H1 (cell line): Measurements from ENCODE around the gene SMG7. TPM values are rescaled to one million over a fixed set of nuclear protein-coding genes. Genes with fewer than 3 reads are reported as not detected.

Source experiments
- CTCF ChIA-PET: fragments of 300-600 bp; sonication (Branson Sonifier 250); formaldehyde crosslinking; loops from one replicate; lab custom pipeline; 2021; ENCODE audit not compliant: partially characterized antibody; lab: Charles Lee
- POLR2A ChIA-PET: fragments of 300-600 bp; sonication (Branson Sonifier 250); formaldehyde crosslinking; loops from one replicate; lab custom pipeline; 2021; ENCODE audit warnings: inconsistent platforms; ENCODE audit not compliant: partially characterized antibody; lab: Charles Lee
- DNase-seq, 2 experiments: peaks; one replicate each; pipeline versions ENCODE4 v3.0.0 to v3.0.0-alpha.2; 2010 to 2022; ENCODE audit warnings: low spot score in 2 of 2, low read depth in 1 of 2, mixed read lengths in 1 of 2
- FAIRE-seq: peaks from 2 replicates; lab custom pipeline; 2011; peaks lifted over from hg19 to GRCh38; lab: Jason Lieb, UNC
- H2AFZ ChIP-seq: 2 replicates; pipeline ENCODE4 v1.8.1; 2012; ENCODE audit warnings: low read length, inconsistent platforms
- H2AK5ac ChIP-seq: 2 replicates; pipeline ENCODE4 v1.6.1; 2013; ENCODE audit warnings: low read depth, low read length
- H2BK120ac ChIP-seq: replicated peaks from 2 replicates; pipeline ENCODE3; 2013; ENCODE audit warnings: low read depth, low read length, inconsistent platforms
- H2BK12ac ChIP-seq: 2 replicates; pipeline ENCODE4 v1.6.1; 2013; ENCODE audit warnings: low read depth, low read length
- H2BK15ac ChIP-seq: 2 replicates; pipeline ENCODE4 v1.6.1; 2013; ENCODE audit warnings: low read length
- H2BK20ac ChIP-seq: 2 replicates; pipeline ENCODE4 v1.6.1; 2013; ENCODE audit warnings: low read length
- H2BK5ac ChIP-seq: 2 replicates; pipeline ENCODE4 v1.6.1; 2013; ENCODE audit warnings: low read depth, low read length
- H3K14ac ChIP-seq: 2 replicates; pipeline ENCODE4 v1.6.1; 2013; ENCODE audit warnings: inconsistent platforms; ENCODE audit not compliant: insufficient read length
- H3K18ac ChIP-seq: 2 replicates; pipeline ENCODE4 v1.6.1; 2013; ENCODE audit warnings: low read length; ENCODE audit errors: extremely low read depth
- H3K23ac ChIP-seq: 2 replicates; pipeline ENCODE4 v1.6.1; 2013; ENCODE audit warnings: inconsistent platforms; ENCODE audit not compliant: insufficient read length
- H3K23me2 ChIP-seq: 2 replicates; pipeline ENCODE4 v1.6.1; 2013; ENCODE audit warnings: low read depth, low read length
- H3K27ac ChIP-seq: 2 replicates; pipeline ENCODE4 v1.6.1; 2011; ENCODE audit warnings: low read depth, low read length, inconsistent platforms
- H3K27me3 ChIP-seq, 4 experiments: replicated peaks in 1 of 4; 1 replicate in 1 of 4; 2 replicates in 3 of 4; pipeline versions ENCODE4 v1.6.1 to v1.8.1; 2011 to 2013; ENCODE audit warnings: low read length in 3 of 4, mild to moderate bottlenecking in 3 of 4, inconsistent platforms in 2 of 4, mixed read lengths in 2 of 4, moderate library complexity in 1 of 4; ENCODE audit not compliant: control insufficient read depth in 3 of 4, insufficient read depth in 3 of 4; ENCODE audit errors: extremely low read depth in 1 of 4
- H3K36me3 ChIP-seq, 4 experiments: 2 replicates each; pipeline versions ENCODE4 v1.6.1 to v1.8.1; 2011 to 2013; ENCODE audit warnings: mild to moderate bottlenecking in 4 of 4, low read length in 3 of 4, moderate library complexity in 2 of 4, control low read depth in 1 of 4, inconsistent platforms in 1 of 4; ENCODE audit not compliant: insufficient read depth in 4 of 4, control insufficient read depth in 2 of 4
- H3K4ac ChIP-seq: replicated peaks from 2 replicates; pipeline ENCODE3; 2013; ENCODE audit warnings: low read length, low read depth, mixed read lengths, inconsistent platforms; ENCODE audit not compliant: insufficient read length
- H3K4me1 ChIP-seq, 4 experiments: replicated peaks in 1 of 4; 1 replicate in 1 of 4; 2 replicates in 3 of 4; pipeline versions ENCODE4 v1.6.1 to v1.8.1; 2011 to 2013; ENCODE audit warnings: low read length in 3 of 4, inconsistent platforms in 2 of 4, mixed read lengths in 1 of 4; ENCODE audit not compliant: insufficient read depth in 4 of 4, control insufficient read depth in 3 of 4
- H3K4me2 ChIP-seq, 2 experiments: 2 replicates each; pipeline versions ENCODE4 v1.6.1 to v1.8.1; 2011 to 2013; ENCODE audit warnings: low read depth in 2 of 2, low read length in 2 of 2, control low read depth in 1 of 2, inconsistent platforms in 1 of 2, mild to moderate bottlenecking in 1 of 2; ENCODE audit not compliant: insufficient read depth in 1 of 2
- H3K4me3 ChIP-seq, 4 experiments: fragments of 200-600, 300-600 bp in 1 of 4; sonication (generic), shearing (Covaris generic), sonication (Bioruptor Twin) in 1 of 4; 2 replicates each; pipeline versions ENCODE4 v1.5.1 to v1.8.1; 2011 to 2016; ENCODE audit warnings: low read length in 4 of 4, low read depth in 3 of 4, control low read depth in 2 of 4, inconsistent platforms in 2 of 4, mild to moderate bottlenecking in 2 of 4, mixed read lengths in 1 of 4, moderate library complexity in 1 of 4; ENCODE audit not compliant: insufficient read depth in 2 of 4; ENCODE audit errors: extremely low read depth in 1 of 4
- H3K56ac ChIP-seq: replicated peaks from 2 replicates; pipeline ENCODE3; 2013; ENCODE audit warnings: low read depth, mild to moderate bottlenecking, mixed read lengths, low read length, inconsistent platforms; ENCODE audit not compliant: insufficient read length
- H3K79me1 ChIP-seq: 2 replicates; pipeline ENCODE4 v1.6.1; 2013; ENCODE audit warnings: low read depth, low read length, control low read depth
- H3K79me2 ChIP-seq, 2 experiments: 2 replicates each; pipeline versions ENCODE4 v1.6.1 to v1.8.1; 2012 to 2013; ENCODE audit warnings: low read length in 2 of 2, mild to moderate bottlenecking in 2 of 2, inconsistent platforms in 1 of 2; ENCODE audit not compliant: insufficient read depth in 2 of 2, control insufficient read depth in 1 of 2
- H3K9ac ChIP-seq, 4 experiments: replicated peaks in 1 of 4; 1 replicate in 1 of 4; 2 replicates in 3 of 4; pipeline versions ENCODE4 v1.6.1 to v1.8.1; 2011 to 2013; ENCODE audit warnings: low read depth in 3 of 4, low read length in 3 of 4, control low read depth in 2 of 4, mild to moderate bottlenecking in 2 of 4, moderate library complexity in 2 of 4, inconsistent platforms in 1 of 4; ENCODE audit errors: extremely low read depth in 1 of 4
- H3K9me3 ChIP-seq, 2 experiments: 2 replicates each; pipeline versions ENCODE4 v1.6.1 to v1.8.1; 2012 to 2013; ENCODE audit warnings: mild to moderate bottlenecking in 2 of 2, moderate library complexity in 2 of 2, control low read depth in 1 of 2, inconsistent platforms in 1 of 2, low read depth in 1 of 2, low read length in 1 of 2, mixed read lengths in 1 of 2; ENCODE audit not compliant: insufficient read depth in 2 of 2
- H4K20me1 ChIP-seq, 2 experiments: replicated peaks in 1 of 2; 2 replicates each; pipeline versions ENCODE3 to v1.8.1; 2011 to 2013; ENCODE audit warnings: inconsistent platforms in 2 of 2, low read length in 2 of 2, mild to moderate bottlenecking in 1 of 2; ENCODE audit not compliant: insufficient read depth in 2 of 2, control insufficient read depth in 1 of 2
- H4K5ac ChIP-seq: 2 replicates; pipeline ENCODE4 v1.6.1; 2013; ENCODE audit warnings: low read length, low read depth, mixed read lengths, inconsistent platforms; ENCODE audit not compliant: insufficient read length
- H4K8ac ChIP-seq: 2 replicates; pipeline ENCODE4 v1.8.0; 2013; ENCODE audit warnings: mild to moderate bottlenecking, moderate library complexity, low read length, inconsistent platforms; ENCODE audit not compliant: insufficient read depth; ENCODE audit errors: extremely low read depth
- H4K91ac ChIP-seq: replicated peaks from 2 replicates; pipeline ENCODE3; 2013; ENCODE audit warnings: low read length, mixed read lengths, inconsistent platforms; ENCODE audit not compliant: insufficient read length
- BRCA1 ChIP-seq: IDR thresholded peaks from 2 replicates; pipeline ENCODE4 v1.6.1; 2012; ENCODE audit warnings: low read depth, low read length, improper control_type of control experiment
- KDM4A ChIP-seq: IDR thresholded peaks from one replicate; pipeline ENCODE4 v1.7.1; 2012; ENCODE audit warnings: low read depth, mild to moderate bottlenecking, moderate library complexity, low read length, inconsistent platforms; ENCODE audit not compliant: severe bottlenecking
- RXRA ChIP-seq: IDR thresholded peaks from 2 replicates; pipeline ENCODE4 v1.6.1; 2011; ENCODE audit warnings: low read depth, mild to moderate bottlenecking, low read length, moderate library complexity; ENCODE audit not compliant: insufficient read depth
- SIN3A ChIP-seq, 2 experiments: IDR thresholded peaks in 1 of 2; conservative IDR thresholded peaks in 1 of 2; 2 replicates each; pipeline ENCODE4 v1.6.1; 2011 to 2012; ENCODE audit warnings: low read length in 2 of 2, improper control_type of control experiment in 1 of 2, low read depth in 1 of 2, mild to moderate bottlenecking in 1 of 2
- WGBS, 2 experiments: shearing (Covaris generic) in 1 of 2; methylation state at CpG; one replicate each; pipeline versions ENCODE4 v1.1.6 to v1.1.7; 2013 to 2015; ENCODE audit warnings: low lambda C conversion rate in 2 of 2, mixed read lengths in 2 of 2, inconsistent platforms in 1 of 2, low coverage in 1 of 2, missing lambda C conversion rate in 1 of 2; ENCODE audit not compliant: insufficient replicate concordance in 2 of 2, insufficient coverage in 1 of 2, insufficient read length in 1 of 2; ENCODE audit errors: extremely low coverage in 1 of 2, missing lambda C conversion rate in 1 of 2; 5-methylcytosine and 5-hydroxymethylcytosine counted together
- polyA plus RNA-seq, 7 experiments: library from polyadenylated mRNA; depleted of rRNA in 3 of 7; stranded (reverse) in 5 of 7; unstranded in 2 of 7; fragments of >200 nt in 5 of 7; fragments of 200-250 nt in 2 of 7; gene quantifications; 1 replicate in 5 of 7; 2 replicates in 1 of 7; 4 replicates in 1 of 7; pipeline versions ENCODE4 v1.2.1 to v1.2.3, GENCODE V29; 2011 to 2013; ENCODE audit warnings: missing spikeins in 2 of 7, mixed read lengths in 2 of 7
- total RNA-seq: library from RNA; stranded (reverse); fragmentation: NEBNext Ultra II Directional; extraction: Animal tissue kit (Norgen Biotek cat#: 25700); gene quantifications from 2 replicates; pipeline ENCODE4 v1.2.1, GENCODE V29; 2021

The SMG7 gene
- total and polyA plus RNA-seq, 2 of the 8 experiments (the other 6 are each of a cell fraction or from before 2014, with no cell fraction given) = 39.3 to 65.6 TPM

GRCh38 chr1:183520379-183520778, 48.1 kb downstream of the SMG7 start:
- H2AK5ac ChIP-seq = no peak overlapping the region
- peaks cover 0 to 46% (median 8%) of the 10 kb centered on the region in 4 experiments; a peak in 5 of 8 replicates for H3K36me3 ChIP-seq
- no peak overlapping the region for H4K5ac ChIP-seq
- no peak overlapping the region for H2BK120ac ChIP-seq
- H3K79me2 ChIP-seq = no peaks in the 10 kb centered on the region
- no peak overlapping the region for H3K27ac ChIP-seq
- H3K9ac ChIP-seq = no peak overlapping the region
- H2BK12ac ChIP-seq = no peak overlapping the region
- no peak overlapping the region for H3K4me2 ChIP-seq
- WGBS, 2 experiments = 86% methylated on average over 1 of the region's 1 CpG; no CpG with 5 or more reads in 1 of the 2 experiments
- no peak overlapping the region for H4K8ac ChIP-seq
- H3K23ac ChIP-seq = no peak overlapping the region
- no peaks in the 10 kb centered on the region for H3K27me3 ChIP-seq
- H3K4ac ChIP-seq = no peak overlapping the region
- H2AFZ ChIP-seq = no peak overlapping the region
- no peaks in the 10 kb centered on the region for H3K79me1 ChIP-seq
- H3K23me2 ChIP-seq = no peaks in the 10 kb centered on the region
- H4K20me1 ChIP-seq = no peaks in the 10 kb centered on the region
- FAIRE-seq (no peak), DNase-seq (no peak)
- H3K14ac ChIP-seq = no peak overlapping the region
- no peaks in the 10 kb centered on the region for H3K4me1 ChIP-seq
- ChIA-PET POLR2A (interaction anchor here (0.6 kb wide), 1 partner anchor 11 kb away, joined by 3 read pairs; no protein-coding TSS in a partner anchor), CTCF (no interaction called here)
- no peak overlapping the region for H3K56ac ChIP-seq
- TF ChIP-seq BRCA1 = no peak
- TF ChIP-seq SIN3A (conservative IDR thresholded peaks at IDR 0.05 in 1 of 2, IDR thresholded peaks at IDR 0.05 in 1 of 2; ENCODE audit: low read depth in 1 of 2, low read length in 2 of 2) = no peak
- no peak for TF ChIP-seq RXRA
- no peak for TF ChIP-seq KDM4A
- no peaks in the 10 kb centered on the region for H3K9me3 ChIP-seq
- no peak overlapping the region for H2BK15ac ChIP-seq
- H3K18ac ChIP-seq = no peak overlapping the region
- no peak overlapping the region for H2BK20ac ChIP-seq
- no peak overlapping the region for H3K4me3 ChIP-seq
- H4K91ac ChIP-seq = no peak overlapping the region
- H2BK5ac ChIP-seq = no peak overlapping the region
